H1 (cell line): Measurements from ENCODE around the gene SIGLEC12. TPM values are rescaled to one million over a fixed set of nuclear protein-coding genes. Genes with fewer than 3 reads are reported as not detected.

ENCODE experiments used
- CHD7 ChIP-seq: fragments of 300-600 bp; sonication (generic); IDR thresholded peaks from 2 replicates; pipeline ENCODE4 v1.7.1; 2012; ENCODE audit warnings: low read length, moderate library complexity, mild to moderate bottlenecking, inconsistent platforms; ENCODE audit not compliant: insufficient replicate concordance
- HDAC2 ChIP-seq, 2 experiments: fragments of 300-600 bp in 1 of 2; sonication (generic) in 1 of 2; IDR thresholded peaks; 2 replicates each; pipeline ENCODE4 v1.6.1; 2011 to 2012; ENCODE audit warnings: low read depth in 2 of 2, low read length in 2 of 2, mild to moderate bottlenecking in 2 of 2, moderate library complexity in 2 of 2, borderline replicate concordance in 1 of 2, inconsistent platforms in 1 of 2
- HDAC6 ChIP-seq: IDR thresholded peaks from one replicate; pipeline ENCODE4 v1.7.1; 2012; ENCODE audit warnings: low read depth, mild to moderate bottlenecking, inconsistent platforms, low read length, moderate library complexity
- JUND ChIP-seq: IDR thresholded peaks from 2 replicates; pipeline ENCODE4 v1.6.1; 2011; ENCODE audit warnings: mild to moderate bottlenecking, improper control_type of control experiment, low read length
- SAP30 ChIP-seq: fragments of 300-600 bp; sonication (generic); IDR thresholded peaks from 2 replicates; pipeline ENCODE4 v1.7.1; 2012; ENCODE audit warnings: low read length, moderate library complexity, mild to moderate bottlenecking, inconsistent platforms; ENCODE audit not compliant: insufficient read depth, insufficient replicate concordance
- TBP ChIP-seq: IDR thresholded peaks from 2 replicates; pipeline ENCODE4 v1.6.1; 2011; ENCODE audit warnings: low read depth, low read length, improper control_type of control experiment
- polyA plus RNA-seq, 7 experiments: library from polyadenylated mRNA; depleted of rRNA in 3 of 7; stranded (reverse) in 5 of 7; unstranded in 2 of 7; fragments of >200 nt in 5 of 7; fragments of 200-250 nt in 2 of 7; gene quantifications; 1 replicate in 5 of 7; 2 replicates in 1 of 7; 4 replicates in 1 of 7; pipeline versions ENCODE4 v1.2.1 to v1.2.3, GENCODE V29; 2011 to 2013; ENCODE audit warnings: missing spikeins in 2 of 7, mixed read lengths in 2 of 7
- total RNA-seq: library from RNA; stranded (reverse); fragmentation: NEBNext Ultra II Directional; extraction: Animal tissue kit (Norgen Biotek cat#: 25700); gene quantifications from 2 replicates; pipeline ENCODE4 v1.2.1, GENCODE V29; 2021
- TF ChIP-seq, protein P1 (sequence below): IDR thresholded peaks from 2 replicates; pipeline ENCODE4 v1.6.1; 2012; ENCODE audit warnings: low read length, inconsistent platforms
- TF ChIP-seq, protein P2 (sequence below): IDR thresholded peaks from 2 replicates; pipeline ENCODE4 v1.6.1; 2012; ENCODE audit warnings: inconsistent platforms

SIGLEC12 gene
- total and polyA plus RNA-seq, 2 of the 8 experiments (the other 6 are each of a cell fraction or from before 2014, with no cell fraction given), result not detected

- no peak for TF ChIP-seq CHD7
- TF ChIP-seq, protein P1, sequence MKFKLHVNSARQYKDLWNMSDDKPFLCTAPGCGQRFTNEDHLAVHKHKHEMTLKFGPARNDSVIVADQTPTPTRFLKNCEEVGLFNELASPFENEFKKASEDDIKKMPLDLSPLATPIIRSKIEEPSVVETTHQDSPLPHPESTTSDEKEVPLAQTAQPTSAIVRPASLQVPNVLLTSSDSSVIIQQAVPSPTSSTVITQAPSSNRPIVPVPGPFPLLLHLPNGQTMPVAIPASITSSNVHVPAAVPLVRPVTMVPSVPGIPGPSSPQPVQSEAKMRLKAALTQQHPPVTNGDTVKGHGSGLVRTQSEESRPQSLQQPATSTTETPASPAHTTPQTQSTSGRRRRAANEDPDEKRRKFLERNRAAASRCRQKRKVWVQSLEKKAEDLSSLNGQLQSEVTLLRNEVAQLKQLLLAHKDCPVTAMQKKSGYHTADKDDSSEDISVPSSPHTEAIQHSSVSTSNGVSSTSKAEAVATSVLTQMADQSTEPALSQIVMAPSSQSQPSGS, result no peak
- no peak for TF ChIP-seq JUND
- TF ChIP-seq HDAC2 (IDR thresholded peaks at IDR 0.05; ENCODE audit: borderline replicate concordance in 1 of 2, low read depth in 2 of 2, low read length in 2 of 2), result no peak
- no peak for TF ChIP-seq HDAC6
- no peak for TF ChIP-seq SAP30
- TF ChIP-seq, protein P2, sequence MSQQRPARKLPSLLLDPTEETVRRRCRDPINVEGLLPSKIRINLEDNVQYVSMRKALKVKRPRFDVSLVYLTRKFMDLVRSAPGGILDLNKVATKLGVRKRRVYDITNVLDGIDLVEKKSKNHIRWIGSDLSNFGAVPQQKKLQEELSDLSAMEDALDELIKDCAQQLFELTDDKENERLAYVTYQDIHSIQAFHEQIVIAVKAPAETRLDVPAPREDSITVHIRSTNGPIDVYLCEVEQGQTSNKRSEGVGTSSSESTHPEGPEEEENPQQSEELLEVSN, result no peak
- no peak for TF ChIP-seq TBP
Measured at GRCh38 chr19:51448411-51449016, 53.1 kb downstream of the SIGLEC12 start (continued).
